ENCODE measurements around the gene NAP1L4.

The NAP1L4 gene

GRCh38 chr11:2958251-2958650, 33.9 kb downstream of the NAP1L4 start:
- TF ChIP-seq JUND (IDR thresholded peaks at IDR 0.05; ENCODE audit: low read depth): no peak
- no peak for DNase-seq (ENCODE audit: low read depth in 1 of 2, low spot score in 1 of 2)

GRCh38 chr11:2955906-2956476, 36.1 kb downstream of the NAP1L4 start:
- DNase-seq (ENCODE audit: low read depth in 1 of 2, low spot score in 1 of 2): no peak
- in situ Hi-C loops (cut with HindIII; ENCODE audit: low pct_unique_long_range_greater_than_20kb, low sequenced_read_pairs): no loop called here
- no peak for TF ChIP-seq JUND (IDR thresholded peaks at IDR 0.05; ENCODE audit: low read depth)

More at GRCh38 chr11:2958251-2958650, 33.9 kb downstream of the NAP1L4 start:
- in situ Hi-C loops (cut with HindIII; ENCODE audit: low pct_unique_long_range_greater_than_20kb, low sequenced_read_pairs): no loop called here

GRCh38 chr11:2954263-2954662, 37.9 kb downstream of the NAP1L4 start:
- DNase-seq (ENCODE audit: low read depth in 1 of 2, low spot score in 1 of 2): no peak
- no peak for TF ChIP-seq JUND (IDR thresholded peaks at IDR 0.05; ENCODE audit: low read depth)
- in situ Hi-C loops (cut with HindIII; ENCODE audit: low pct_unique_long_range_greater_than_20kb, low sequenced_read_pairs): no loop called here

GRCh38 chr11:2952290-2952689, 39.8 kb downstream of the NAP1L4 start:
- no peak for DNase-seq (ENCODE audit: low read depth in 1 of 2, low spot score in 1 of 2)
- TF ChIP-seq JUND (IDR thresholded peaks at IDR 0.05; ENCODE audit: low read depth): no peak
- in situ Hi-C loops (cut with HindIII; ENCODE audit: low pct_unique_long_range_greater_than_20kb, low sequenced_read_pairs): no loop called here

GRCh38 chr11:2951231-2952110, 40.7 kb downstream of the NAP1L4 start:
- in situ Hi-C loops (cut with HindIII; ENCODE audit: low pct_unique_long_range_greater_than_20kb, low sequenced_read_pairs): no loop called here
- DNase-seq (ENCODE audit: low read depth in 1 of 2, low spot score in 1 of 2): no peak
- TF ChIP-seq JUND (IDR thresholded peaks at IDR 0.05; ENCODE audit: low read depth): no peak

- DNase-seq (ENCODE audit: low read depth in 1 of 2, low spot score in 1 of 2): no peak
- in situ Hi-C loops (cut with HindIII; ENCODE audit: low pct_unique_long_range_greater_than_20kb, low sequenced_read_pairs): no loop called here
- no peak for TF ChIP-seq JUND (IDR thresholded peaks at IDR 0.05; ENCODE audit: low read depth)
Measured at GRCh38 chr11:2950825-2951224, 41.3 kb downstream of the NAP1L4 start.

- TF ChIP-seq JUND (IDR thresholded peaks at IDR 0.05; ENCODE audit: low read depth): no peak
- in situ Hi-C loops (cut with HindIII; ENCODE audit: low pct_unique_long_range_greater_than_20kb, low sequenced_read_pairs): no loop called here
Measured at GRCh38 chr11:2949920-2950319, 42.2 kb downstream of the NAP1L4 start.

GRCh38 chr11:2947744-2948143, 44.4 kb downstream of the NAP1L4 start:
- no peak for DNase-seq (ENCODE audit: low read depth in 1 of 2, low spot score in 1 of 2)
- in situ Hi-C loops (cut with HindIII; ENCODE audit: low pct_unique_long_range_greater_than_20kb, low sequenced_read_pairs): no loop called here
- no peak for TF ChIP-seq JUND (IDR thresholded peaks at IDR 0.05; ENCODE audit: low read depth)

More at GRCh38 chr11:2949920-2950319, 42.2 kb downstream of the NAP1L4 start:
- no peak for DNase-seq (ENCODE audit: low read depth in 1 of 2, low spot score in 1 of 2)

GRCh38 chr11:2945757-2946287, 46.3 kb downstream of the NAP1L4 start:
- TF ChIP-seq JUND (IDR thresholded peaks at IDR 0.05; ENCODE audit: low read depth): no peak
- no peak for DNase-seq (ENCODE audit: low read depth in 1 of 2, low spot score in 1 of 2)
- in situ Hi-C loops (cut with HindIII; ENCODE audit: low pct_unique_long_range_greater_than_20kb, low sequenced_read_pairs): no loop called here

- no peak for DNase-seq (ENCODE audit: low read depth in 1 of 2, low spot score in 1 of 2)
- TF ChIP-seq JUND (IDR thresholded peaks at IDR 0.05; ENCODE audit: low read depth): no peak
- in situ Hi-C loops (cut with HindIII; ENCODE audit: low pct_unique_long_range_greater_than_20kb, low sequenced_read_pairs): no loop called here
Measured at GRCh38 chr11:2945031-2945756, 46.9 kb downstream of the NAP1L4 start.

GRCh38 chr11:2944530-2944929, 47.6 kb downstream of the NAP1L4 start:
- TF ChIP-seq JUND (IDR thresholded peaks at IDR 0.05; ENCODE audit: low read depth): no peak
- DNase-seq (ENCODE audit: low read depth in 1 of 2, low spot score in 1 of 2): no peak
- in situ Hi-C loops (cut with HindIII; ENCODE audit: low pct_unique_long_range_greater_than_20kb, low sequenced_read_pairs): no loop called here

- no peak for TF ChIP-seq JUND (IDR thresholded peaks at IDR 0.05; ENCODE audit: low read depth)
- DNase-seq (ENCODE audit: low read depth in 1 of 2, low spot score in 1 of 2): no peak
- in situ Hi-C loops (cut with HindIII; ENCODE audit: low pct_unique_long_range_greater_than_20kb, low sequenced_read_pairs): no loop called here
Measured at GRCh38 chr11:2943711-2944118, 48.4 kb downstream of the NAP1L4 start.

Measured in T47D (cell line).